Measurements from ENCODE around the gene PODXL2.

Gene PODXL2

GRCh38 chr3:127655641-127656040, 26.7 kb downstream of the PODXL2 start:
- DNase-seq (ENCODE audit: low read depth): no peak

- no peak for DNase-seq (ENCODE audit: low read depth)
Observed at GRCh38 chr3:127656906-127657305, 27.9 kb downstream of the PODXL2 start.

GRCh38 chr3:127658234-127658633, 29.2 kb downstream of the PODXL2 start:
- DNase-seq (ENCODE audit: low read depth): no peak

GRCh38 chr3:127660621-127661251, 31.8 kb downstream of the PODXL2 start:
- no peak for DNase-seq (ENCODE audit: low read depth)

- DNase-seq (ENCODE audit: low read depth): no peak
Observed at GRCh38 chr3:127661600-127661999, 32.6 kb downstream of the PODXL2 start.

GRCh38 chr3:127662001-127662469, 33.0 kb downstream of the PODXL2 start:
- DNase-seq (ENCODE audit: low read depth): no peak

GRCh38 chr3:127663151-127663550, 34.2 kb downstream of the PODXL2 start:
- no peak for DNase-seq (ENCODE audit: low read depth)

GRCh38 chr3:127665165-127665564, 36.2 kb downstream of the PODXL2 start:
- DNase-seq (ENCODE audit: low read depth): no peak

GRCh38 chr3:127665586-127665985, 36.6 kb downstream of the PODXL2 start:
- no peak for DNase-seq (ENCODE audit: low read depth)

- DNase-seq (ENCODE audit: low read depth): no peak
Observed at GRCh38 chr3:127666676-127667075, 37.7 kb downstream of the PODXL2 start.

- no peak for DNase-seq (ENCODE audit: low read depth)
Observed at GRCh38 chr3:127667119-127667681, 38.2 kb downstream of the PODXL2 start.

- DNase-seq (ENCODE audit: low read depth): no peak
Observed at GRCh38 chr3:127668906-127669305, 39.9 kb downstream of the PODXL2 start.

GRCh38 chr3:127669541-127670228, 40.7 kb downstream of the PODXL2 start:
- DNase-seq (ENCODE audit: low read depth): no peak

GRCh38 chr3:127670229-127670559, 41.2 kb downstream of the PODXL2 start:
- DNase-seq (ENCODE audit: low read depth): no peak

GRCh38 chr3:127670761-127671522, 42.0 kb downstream of the PODXL2 start:
- no peak for DNase-seq (ENCODE audit: low read depth)

GRCh38 chr3:127671523-127672428, 42.8 kb downstream of the PODXL2 start:
- no peak for DNase-seq (ENCODE audit: low read depth)

- peak; percentile 76 for DNase-seq (ENCODE audit: low read depth)
Observed at GRCh38 chr3:127672429-127673190, 43.6 kb downstream of the PODXL2 start, which contains the start of gene ABTB1. ABTB1 (plus strand) TSS chr3:127672952; CDS start chr3:127673026, 74 bp downstream.

GRCh38 chr3:127673191-127674100, 44.5 kb downstream of the PODXL2 start:
- peak; percentile 36 for DNase-seq (ENCODE audit: low read depth)

GRCh38 chr3:127674101-127674721, 45.2 kb downstream of the PODXL2 start:
- DNase-seq (ENCODE audit: low read depth): no peak
